Stimulated activated naive CD8-positive, alpha-beta T cell treated with anti-CD3 and anti-CD28 coated beads, Interleukin-15, Interleukin-2, amounts not matched to agents 100 U/mL and 50 U/mL, for 24 hours (primary cell): ENCODE results near the gene FGD6.
"Not testable (repeated sequence)": the region's sequence is repeated elsewhere in the genome, so short reads cannot be mapped to it uniquely, and the experiment has no call there.

ENCODE experiments used
- ATAC-seq: fragments of 150-1000 bp; cut with Tn5 transposase; one replicate; pipeline ENCODE4 v1.10.0; 2021
- DNase-seq: peaks from one replicate; pipeline ENCODE4 v3.0.0; 2021

FGD6 gene

DNA sequence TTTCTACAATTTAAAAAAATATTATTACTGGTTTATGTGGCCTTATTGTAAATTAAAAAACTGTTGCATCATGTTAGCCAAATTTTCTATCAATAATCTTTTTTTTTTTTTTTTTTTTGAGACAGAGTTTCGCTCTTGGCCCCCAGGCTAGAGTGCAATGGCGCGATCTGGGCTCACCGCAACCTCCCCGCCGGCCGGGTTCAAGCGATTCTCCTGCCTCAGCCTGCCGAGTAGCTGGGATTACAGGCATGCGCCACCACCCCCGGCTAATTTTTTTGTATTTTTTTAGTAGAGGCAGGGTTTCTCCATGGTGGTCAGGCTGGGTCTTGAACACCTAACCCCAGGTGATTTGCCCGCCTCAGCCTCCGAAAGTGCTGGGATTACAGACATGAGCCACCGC is 16.9 kb upstream of the FGD6 start:
- DNase-seq, ATAC-seq: not testable (repeated sequence)

DNA sequence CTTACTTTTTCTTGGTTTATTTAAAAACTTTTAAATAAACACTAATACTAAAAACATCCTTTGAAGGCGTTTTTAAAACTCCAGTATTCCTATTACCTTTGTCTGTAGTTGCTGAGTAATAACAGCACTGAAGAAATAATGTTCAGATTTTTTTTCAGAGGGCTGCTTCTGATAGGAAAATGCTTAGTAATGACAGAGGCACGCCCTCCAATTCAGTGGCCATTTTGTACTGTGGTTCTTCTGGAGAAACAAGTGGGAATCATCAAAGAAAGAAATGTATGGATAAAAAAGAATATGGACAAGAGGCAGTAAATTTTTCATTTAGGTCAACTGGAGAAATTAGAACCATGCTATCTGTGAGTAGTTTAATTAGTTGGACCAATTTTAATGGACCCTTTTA is 13.9 kb upstream of the FGD6 start:
- no peak for DNase-seq
- no peak for ATAC-seq

DNA sequence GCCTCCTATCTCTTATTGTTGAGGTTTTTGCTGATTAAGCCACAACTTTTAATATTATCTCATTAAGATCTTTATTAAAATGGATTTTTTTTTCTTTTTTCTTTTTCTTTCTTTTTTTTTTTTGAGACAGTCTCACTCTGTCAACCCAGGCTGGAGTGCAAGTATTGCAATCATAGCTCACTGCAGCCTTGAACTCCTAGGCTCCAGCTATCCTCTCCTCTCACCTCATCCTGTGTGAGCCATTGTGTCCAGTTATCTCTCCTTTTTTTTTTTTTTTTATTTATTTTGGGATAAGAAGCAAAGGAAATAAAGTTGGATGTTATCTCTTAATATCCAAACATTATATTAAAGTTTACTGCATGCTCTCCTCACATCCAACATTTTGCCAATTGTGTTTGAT is 13.0 kb upstream of the FGD6 start:
- ATAC-seq (no peak), DNase-seq (no peak)

DNA sequence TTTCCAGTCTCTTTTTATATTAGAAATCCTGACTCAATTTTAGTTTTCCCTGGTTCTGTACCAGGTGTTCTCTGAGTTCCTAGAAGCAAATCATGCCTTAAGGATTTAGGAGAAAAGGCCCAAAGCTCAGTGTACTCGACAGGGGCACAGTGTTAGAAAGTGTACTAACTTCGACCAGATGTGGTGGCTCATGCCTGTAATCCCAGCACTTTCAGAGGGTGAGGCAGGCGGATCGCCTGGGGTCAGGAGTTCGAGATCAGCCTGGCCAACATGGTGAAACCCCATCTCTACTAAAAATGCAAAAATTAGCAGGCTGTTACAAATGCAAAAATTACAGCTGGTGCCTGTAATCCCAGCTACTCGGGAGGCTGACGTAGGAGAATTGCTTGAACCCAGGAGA is 12.4 kb upstream of the FGD6 start:
- DNase-seq (no peak), ATAC-seq (no peak)

DNA sequence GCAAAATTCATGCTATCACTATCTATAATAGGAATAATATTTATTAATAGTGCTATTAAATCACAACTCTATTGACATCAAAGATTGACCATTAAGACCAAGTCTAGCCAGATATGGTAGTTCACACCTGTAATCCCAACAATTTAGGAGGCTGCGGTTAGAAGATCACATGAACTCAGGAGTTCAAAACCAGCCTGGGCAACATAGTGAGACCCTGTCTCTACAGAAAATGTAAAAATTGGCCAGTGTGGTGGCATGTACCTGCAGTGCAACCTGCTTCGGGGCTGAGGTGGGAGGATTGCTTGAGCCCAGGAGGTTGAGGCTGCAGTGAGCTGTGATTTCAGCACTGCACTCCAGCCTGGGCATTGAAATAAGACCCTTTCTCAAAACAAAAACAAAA is 11.3 kb upstream of the FGD6 start:
- ATAC-seq: no peak
- DNase-seq: no peak

DNA sequence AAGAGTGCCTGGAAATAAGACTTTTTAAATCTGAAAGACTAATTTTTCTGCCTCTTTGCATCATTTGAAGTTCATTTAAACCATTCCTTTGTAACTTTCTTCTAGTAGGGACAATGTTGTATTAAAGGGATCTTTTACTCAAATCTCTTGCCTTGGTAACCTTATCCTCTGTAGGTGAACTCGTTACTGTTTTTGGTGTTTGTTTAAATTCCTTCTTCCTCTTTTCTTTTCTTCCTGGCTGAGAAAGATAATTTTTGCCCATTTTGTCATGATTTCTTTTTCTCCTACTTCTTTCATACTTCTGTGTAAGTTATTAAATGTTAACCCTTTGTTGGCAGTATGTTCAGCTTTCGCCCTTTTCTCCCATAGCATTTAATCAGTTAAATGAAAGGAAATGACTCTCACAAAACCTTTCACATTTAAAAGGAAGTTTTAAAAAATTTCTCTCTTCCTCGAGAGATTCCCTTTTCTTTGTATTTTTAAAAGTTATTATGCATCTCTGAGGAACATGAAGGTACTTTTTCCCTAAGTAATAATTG is 10.6 kb upstream of the FGD6 start:
- no peak for DNase-seq
- ATAC-seq: no peak

DNA sequence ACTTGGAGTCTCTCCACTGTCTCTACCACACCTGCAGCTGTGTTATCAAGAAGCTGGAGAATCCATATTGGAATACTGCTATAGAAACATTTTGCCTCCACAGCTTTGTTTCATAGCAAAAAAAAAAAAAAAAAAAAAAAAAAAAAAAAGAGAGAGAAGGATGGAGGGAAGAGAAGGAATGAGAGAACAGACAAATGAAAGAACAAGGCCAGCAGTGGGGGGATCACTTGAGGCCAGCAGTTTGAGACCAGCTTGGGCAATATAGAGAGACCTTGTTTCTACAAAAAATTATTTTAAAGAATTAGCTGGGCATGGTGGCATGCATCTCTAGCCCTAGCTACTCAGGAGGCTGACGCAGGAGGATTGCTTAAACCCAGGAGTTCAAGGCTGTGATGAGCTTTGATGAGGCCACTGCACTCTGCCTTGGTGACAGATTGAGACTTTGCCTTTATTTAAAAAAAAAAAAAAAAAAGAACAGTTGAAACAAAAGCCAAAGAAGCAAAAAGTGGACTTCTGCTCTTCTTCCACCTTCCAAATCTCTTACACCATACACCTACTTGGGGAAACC is 8.5 kb upstream of the FGD6 start:
- DNase-seq (no peak), ATAC-seq (no peak)

DNA sequence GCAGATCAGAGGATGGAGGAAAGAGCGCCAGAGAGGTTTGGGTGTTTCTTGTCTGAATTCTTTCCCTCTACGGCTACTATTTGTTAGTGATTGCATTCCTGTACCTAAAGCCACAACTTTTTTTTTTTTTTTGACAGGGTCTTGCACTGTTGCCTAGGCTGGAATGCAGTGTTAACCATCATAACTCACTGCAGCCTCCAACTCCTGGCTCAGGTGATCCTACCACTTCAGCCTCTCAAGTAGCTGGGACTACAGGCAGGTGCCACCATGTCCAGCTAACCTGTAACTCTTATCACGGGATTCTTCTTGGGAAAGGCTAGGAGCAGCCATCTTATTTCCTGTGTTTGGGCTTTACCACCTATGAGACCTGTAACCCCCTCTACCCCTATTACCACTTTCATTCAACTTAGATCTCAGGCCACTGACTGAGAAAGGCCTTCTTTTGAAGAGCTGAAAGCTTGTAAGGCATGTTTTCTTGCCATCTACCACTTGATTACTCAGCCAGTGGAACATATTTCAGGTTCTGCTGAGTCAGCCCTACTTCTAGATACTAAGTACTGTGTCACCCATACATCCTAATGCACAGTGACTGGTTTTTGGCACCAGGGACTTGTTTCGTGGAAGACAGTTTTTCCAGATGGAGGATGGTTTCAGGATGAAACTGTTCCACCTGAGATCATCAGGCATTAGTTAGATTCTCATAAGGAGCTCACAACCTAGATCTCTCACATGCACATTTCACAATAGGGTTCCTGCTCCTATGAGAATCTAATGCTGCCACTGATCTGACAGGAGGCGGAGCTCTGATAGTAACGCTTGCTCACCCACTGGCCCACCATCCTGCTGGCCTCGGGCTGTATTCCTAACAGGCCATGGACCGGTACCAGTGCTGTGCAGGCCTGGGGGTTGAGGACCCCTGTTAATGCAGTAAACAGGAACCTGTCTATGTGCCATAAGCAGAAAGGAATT is 7.2 kb upstream of the FGD6 start:
- DNase-seq (no peak), ATAC-seq (peak; percentile 69)

DNA sequence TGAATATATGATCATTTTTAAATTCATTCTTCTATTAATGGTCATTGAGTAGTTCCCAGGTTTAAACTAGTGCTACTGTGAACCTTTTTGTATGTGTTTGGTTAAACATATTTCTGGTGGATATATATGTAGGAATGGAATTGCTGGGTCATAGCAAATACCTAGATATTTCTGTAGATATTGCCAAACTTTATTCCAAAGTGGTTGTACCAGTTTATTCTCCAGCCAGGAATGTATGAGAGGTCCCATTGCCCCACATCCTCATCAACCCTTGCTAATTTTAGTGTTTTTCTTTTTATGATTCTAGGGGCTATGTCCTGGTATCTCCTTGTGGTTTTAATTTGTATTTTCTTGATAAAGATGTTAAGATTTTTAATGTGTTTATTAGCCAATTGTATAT is 3.5 kb upstream of the FGD6 start:
- ATAC-seq (no peak), DNase-seq (no peak)

DNA sequence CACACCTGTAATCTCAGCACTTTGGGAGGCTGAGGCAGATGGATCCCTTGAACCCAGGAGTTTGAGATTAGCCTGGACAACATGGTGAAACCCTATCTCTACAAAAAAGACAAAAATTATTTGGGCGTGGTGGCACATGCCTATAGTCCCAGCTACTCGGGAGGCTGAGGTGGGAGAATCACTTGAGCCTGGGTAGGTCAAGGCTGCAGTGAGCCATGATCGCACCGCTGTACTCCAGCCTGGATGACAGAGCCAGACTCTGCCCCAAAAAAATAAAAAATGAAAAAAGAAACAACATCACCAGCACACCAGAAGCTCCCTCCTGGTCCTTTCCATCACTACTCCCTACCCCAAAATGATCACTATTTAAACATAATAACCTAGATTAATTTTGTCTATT is 2.9 kb upstream of the FGD6 start:
- ATAC-seq (no peak), DNase-seq (no peak)

DNA sequence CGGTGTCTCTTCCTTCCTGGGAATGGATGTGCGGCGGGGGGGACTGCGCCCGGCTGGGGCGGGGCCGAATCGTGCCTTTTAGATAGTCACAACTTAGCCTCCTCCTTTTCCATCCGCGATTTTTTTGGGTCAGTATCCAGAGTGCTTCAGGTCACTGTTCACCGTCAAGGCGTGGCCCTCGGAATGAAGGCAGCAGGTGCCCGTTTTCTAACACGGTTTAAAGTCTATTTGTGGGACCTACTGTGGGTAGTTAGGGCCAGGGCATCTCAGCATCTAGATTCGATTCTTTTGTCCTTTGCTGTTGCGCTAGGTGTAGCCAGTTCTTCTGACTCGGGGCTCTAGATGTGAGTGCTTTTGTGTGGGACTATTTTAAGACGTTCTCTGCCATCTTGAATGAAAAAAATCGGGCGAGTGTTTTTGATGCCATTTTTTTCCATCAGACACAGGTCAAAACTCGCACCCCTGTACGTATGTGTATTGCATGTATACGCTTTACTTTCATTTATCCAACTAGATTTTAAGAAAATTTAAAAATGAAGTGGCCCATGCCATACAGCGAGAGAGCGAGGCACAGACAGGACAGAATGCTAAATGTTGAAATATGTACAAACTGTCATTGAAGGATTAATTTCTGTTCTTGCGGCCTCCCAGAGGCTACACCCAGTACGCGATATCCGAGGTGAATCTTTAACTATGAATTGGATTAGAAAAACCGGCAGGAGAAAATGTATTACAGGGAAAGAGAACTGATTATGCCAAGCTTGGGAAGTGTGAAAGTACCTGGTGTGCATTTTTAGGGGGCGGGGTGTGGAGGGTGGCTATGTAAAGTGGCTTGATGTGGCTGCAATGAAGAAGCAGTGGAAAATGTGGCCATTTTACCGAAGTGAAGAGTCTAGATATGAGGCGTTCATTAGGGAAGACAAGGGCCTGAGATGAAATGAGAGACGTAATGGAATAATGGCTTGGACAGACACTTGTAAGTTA is 1.2 kb upstream of the FGD6 start:
- ATAC-seq (peak; percentile 26), DNase-seq (peak; percentile 59)

DNA sequence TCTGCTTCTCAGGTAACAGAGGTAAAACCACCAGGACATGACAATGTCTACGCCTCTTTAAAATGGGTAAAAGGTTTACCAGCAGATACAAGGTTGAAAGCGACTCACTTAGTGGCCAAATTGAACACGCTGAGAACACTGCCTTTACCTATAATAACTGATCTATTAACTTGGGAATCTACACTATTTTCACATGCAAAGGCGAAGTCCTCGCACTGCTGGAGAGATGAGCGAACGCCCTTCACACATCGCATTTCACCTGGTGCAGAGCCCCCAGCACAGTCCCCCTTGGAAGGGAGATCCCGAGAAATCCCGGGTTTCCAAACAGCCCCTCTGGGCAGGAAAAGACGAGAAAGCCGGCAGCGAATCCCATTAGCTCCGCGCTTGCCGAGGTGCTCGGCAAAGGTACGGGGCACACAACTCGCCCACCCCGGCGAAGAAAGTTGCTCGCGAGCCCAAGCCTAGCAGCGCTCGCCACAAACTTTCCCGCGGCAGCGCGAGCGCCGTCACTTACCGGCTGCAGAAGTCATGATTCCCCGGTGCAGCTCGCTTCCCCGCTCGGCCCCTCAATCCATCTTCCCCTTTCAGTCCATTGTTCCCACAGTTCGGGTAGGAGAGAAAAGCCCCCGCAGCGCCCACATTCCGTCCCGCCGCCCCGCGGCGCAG is 423 bp downstream of the FGD6 start:
- DNase-seq: no peak

DNA sequence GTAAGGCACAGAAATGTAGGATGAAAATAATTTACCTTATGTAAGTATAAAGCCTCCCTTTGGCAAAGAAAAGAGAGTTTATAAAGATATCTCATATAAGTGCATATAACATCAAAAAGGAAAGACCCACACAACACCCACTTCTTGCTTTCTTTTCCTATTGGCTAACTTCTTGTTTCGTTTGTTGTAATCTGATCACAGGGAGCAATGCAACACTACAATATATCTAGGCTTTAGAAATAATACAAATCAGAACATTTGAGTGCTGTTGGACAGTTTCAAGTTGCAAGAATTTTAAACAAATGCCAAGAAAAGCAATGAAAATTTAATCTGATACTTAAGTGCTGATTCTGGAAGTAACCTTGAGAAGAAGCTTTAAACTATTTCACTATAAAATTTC is 1.3 kb downstream of the FGD6 start:
- DNase-seq: no peak
- ATAC-seq: no peak

More for the DNA sequence above, 423 bp downstream of the FGD6 start:
- peak; percentile 4 for ATAC-seq

DNA sequence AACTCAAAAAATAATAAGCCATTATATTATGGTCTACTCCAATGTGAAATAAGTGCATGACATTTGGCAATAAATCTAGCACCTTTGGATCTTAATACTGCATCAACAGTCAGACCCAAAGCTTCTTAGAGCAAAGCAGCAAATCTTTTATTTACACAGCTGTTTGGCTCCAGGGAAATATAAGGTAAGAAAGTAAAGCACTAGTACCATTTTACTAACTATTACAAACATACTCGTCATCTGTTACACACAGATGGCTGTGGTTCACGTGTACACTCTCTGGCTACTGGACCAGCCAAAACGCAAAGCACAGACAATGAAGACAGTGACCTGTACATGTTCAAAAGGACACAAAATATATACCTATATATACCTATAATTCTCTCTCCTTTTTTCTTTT is 2.8 kb downstream of the FGD6 start:
- no peak for ATAC-seq
- no peak for DNase-seq

DNA sequence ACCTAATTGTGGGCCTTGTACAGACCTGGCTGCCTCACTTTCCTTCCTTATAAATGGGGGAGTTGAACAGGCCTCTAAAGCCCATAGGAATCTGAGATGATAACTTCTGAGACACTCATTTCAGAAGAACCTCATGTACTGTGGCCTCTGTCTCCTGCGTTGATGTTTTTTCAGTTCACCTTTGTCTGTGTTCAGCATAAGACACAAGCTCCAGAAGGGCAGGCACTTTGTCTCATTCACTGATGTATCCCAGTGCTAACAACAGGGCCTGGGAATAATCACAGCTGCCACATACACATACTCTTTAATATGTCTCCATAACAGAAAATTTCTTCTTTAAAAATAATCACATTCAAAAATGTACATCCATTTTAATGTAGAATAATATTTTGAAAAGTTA is 3.3 kb downstream of the FGD6 start:
- ATAC-seq (no peak), DNase-seq (no peak)

DNA sequence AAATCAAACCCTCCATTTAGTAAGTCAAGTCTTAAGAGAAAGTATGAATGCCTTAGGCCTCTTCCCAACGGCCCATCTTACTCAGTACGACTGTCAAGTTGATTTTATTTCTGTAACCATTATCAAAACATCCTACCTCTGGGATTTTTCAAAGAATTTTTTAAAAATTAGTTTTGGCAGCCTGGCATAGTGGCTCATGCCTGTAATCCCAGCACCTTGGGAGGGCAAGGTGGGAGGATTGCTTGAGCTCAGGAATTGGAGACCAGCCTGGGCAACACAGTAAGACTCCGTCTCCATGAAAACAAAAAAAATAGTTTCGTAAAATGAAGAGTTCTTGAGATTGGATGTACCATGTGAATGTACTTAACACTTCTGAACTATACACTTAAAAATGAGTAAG is 4.1 kb downstream of the FGD6 start:
- ATAC-seq: no peak
- DNase-seq: no peak

DNA sequence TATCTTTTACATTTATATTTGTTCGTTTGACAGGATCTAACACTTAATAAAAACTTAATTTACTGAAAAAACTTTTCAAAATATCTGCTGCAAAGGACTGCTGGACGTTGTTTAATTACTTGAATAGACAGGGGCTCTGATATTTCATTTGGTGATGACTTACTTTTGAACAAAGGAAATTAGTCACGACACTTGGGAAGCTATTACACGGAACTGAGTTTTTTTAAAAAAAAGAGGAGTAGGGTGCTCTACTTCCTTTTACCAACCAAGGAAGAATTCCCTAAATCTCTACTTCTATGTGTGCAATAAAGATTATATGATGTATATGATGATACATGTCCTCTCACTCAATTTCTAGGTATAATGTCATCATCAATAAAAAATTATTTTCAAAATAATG is 4.7 kb downstream of the FGD6 start:
- DNase-seq (no peak), ATAC-seq (no peak)

DNA sequence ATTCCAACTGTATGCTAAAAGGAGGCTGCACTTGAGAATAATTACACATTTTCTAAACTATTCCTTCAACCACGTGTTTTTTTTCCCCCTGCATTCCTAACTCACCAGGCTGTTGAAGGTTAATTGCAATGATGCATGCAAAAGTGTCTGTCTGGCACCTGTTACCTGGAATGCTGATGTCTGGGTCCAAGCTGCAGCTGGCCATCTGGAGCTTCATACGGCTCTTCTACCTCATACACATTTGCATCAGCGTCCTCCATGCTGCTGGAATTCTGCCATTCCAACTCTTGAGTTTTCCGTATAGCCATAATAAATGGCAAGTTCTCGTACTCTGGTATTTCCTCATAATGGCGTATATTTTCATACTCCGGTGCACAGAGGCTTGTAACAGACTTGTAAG is 8.6 kb downstream of the FGD6 start:
- DNase-seq (no peak), ATAC-seq (no peak)

DNA sequence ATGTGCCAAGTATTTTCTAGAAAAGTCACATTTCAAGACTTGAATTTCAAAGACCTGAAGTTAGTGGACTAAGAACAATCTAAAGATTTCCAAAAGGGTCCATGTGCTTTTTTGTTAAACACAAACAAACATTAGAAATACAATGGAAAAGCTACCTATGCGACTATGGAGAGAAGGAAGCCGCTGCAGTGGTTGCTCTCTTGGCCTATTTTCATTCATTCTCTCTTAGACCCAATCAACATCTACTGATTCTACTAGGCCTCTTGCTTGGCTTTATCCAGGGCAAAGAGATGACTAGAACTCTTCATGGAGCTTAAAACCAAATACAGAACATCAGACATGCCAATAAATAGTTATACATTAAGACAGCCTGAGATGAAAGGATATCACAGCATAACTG is 9.9 kb downstream of the FGD6 start:
- DNase-seq: no peak
- no peak for ATAC-seq

DNA sequence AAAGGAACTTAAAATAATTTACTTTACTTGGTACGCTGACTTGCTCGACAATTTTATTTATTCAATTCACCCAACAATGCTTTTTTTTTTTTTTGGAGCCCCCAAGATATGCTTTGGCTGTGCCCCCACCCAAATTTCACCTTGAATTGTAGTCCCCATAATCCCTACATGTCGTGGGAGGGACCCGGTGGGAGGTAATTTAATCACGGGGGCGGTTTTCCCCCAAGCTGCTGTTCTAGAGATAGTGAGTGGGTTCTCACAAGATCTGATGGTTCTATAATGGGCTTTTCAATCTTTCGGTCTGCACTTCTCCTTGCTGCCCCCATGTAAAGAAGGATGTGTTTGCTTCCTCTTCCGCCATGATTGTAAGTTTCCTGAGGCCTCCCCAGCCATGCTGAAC is 10.4 kb downstream of the FGD6 start:
- DNase-seq (no peak), ATAC-seq (no peak)

DNA sequence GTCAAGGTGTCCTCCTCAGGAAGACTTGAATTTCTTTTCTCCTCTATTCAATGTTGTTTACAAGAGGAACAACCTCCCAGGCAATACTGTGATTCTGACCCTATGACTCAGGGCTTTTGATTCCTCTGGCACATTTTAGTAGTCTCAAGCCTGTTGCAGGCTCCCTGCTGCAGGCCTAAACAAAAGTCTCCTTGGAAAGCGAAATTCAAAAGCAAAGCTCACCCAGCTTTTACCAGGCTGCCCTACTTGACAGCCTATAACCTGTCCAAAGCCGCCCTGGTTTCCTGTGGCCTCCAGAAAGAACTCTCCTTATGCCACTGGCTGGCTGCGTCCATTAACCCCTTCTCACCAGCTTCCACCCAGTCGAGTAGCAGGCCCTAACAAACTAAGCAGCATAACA is 11.6 kb downstream of the FGD6 start:
- DNase-seq (no peak), ATAC-seq (no peak)
